ENCODE data around the gene MAST4. TPM values are rescaled to one million over a fixed set of nuclear protein-coding genes. Genes with fewer than 3 reads are reported as not detected.

MAST4 gene
- total RNA-seq, 1 donor from 2014 or later, result 17.2 TPM

- no peak for TF ChIP-seq CTCF (IDR thresholded peaks at IDR 0.05)
- H3K36me3 Mint-ChIP-seq (ENCODE audit: low read depth), result no peaks in the 10 kb centered on the region
- ATAC-seq (ENCODE audit: low read depth), result no peak
- peaks cover 3% of the 10 kb centered on the region for H3K27me3 Mint-ChIP-seq
- no peak for DNase-seq
- intact Hi-C loops (cut with micrococcal nuclease), result loop anchor here (5.0 kb wide), 1 partner anchor 171 kb away; no protein-coding TSS in a partner anchor
- no peak overlapping the region for H3K4me3 Mint-ChIP-seq
- ChIA-PET POLR2A (no interaction called here), CTCF (interaction anchor here (1.1 to 2.7 kb wide), 3 partner anchors 8 to 1267 kb away, joined by 4 to 11 read pairs (median 5); no protein-coding TSS in a partner anchor)
- H3K9me3 Mint-ChIP-seq, result no peaks in the 10 kb centered on the region
- peaks cover 3% of the 10 kb centered on the region for H3K4me1 Mint-ChIP-seq
- no peak overlapping the region for H3K27ac Mint-ChIP-seq
These were observed 389.8 kb downstream of the MAST4 start for GRCh38 chr5:66986009-66986408.

GRCh38 chr5:66986534-66986933 lies 390.3 kb downstream of the MAST4 start:
- H3K9me3 Mint-ChIP-seq, result no peaks in the 10 kb centered on the region
- H3K4me1 Mint-ChIP-seq, result peaks cover 3% of the 10 kb centered on the region
- peaks cover 3% of the 10 kb centered on the region for H3K27me3 Mint-ChIP-seq
- H3K27ac Mint-ChIP-seq, result no peak overlapping the region
- no peak overlapping the region for H3K4me3 Mint-ChIP-seq
- ATAC-seq (ENCODE audit: low read depth) (no peak), DNase-seq (no peak)
- intact Hi-C loops (cut with micrococcal nuclease), result loop anchor here (5.0 kb wide), 1 partner anchor 171 kb away; no protein-coding TSS in a partner anchor
- TF ChIP-seq CTCF (IDR thresholded peaks at IDR 0.05), result no peak
- ChIA-PET POLR2A (no interaction called here), CTCF (interaction anchor here (0.7 to 2.7 kb wide), 8 partner anchors 8 to 1267 kb away, joined by 3 to 11 read pairs (median 4); no protein-coding TSS in a partner anchor)
- H3K36me3 Mint-ChIP-seq (ENCODE audit: low read depth), result no peaks in the 10 kb centered on the region

- ATAC-seq (ENCODE audit: low read depth) (no peak), DNase-seq (no peak)
- Mint-ChIP-seq H3K27ac (no peak overlapping the region), H3K36me3 (ENCODE audit: low read depth) (no peaks in the 10 kb centered on the region), H3K27me3 (peaks cover 3% of the 10 kb centered on the region), H3K9me3 (no peaks in the 10 kb centered on the region), H3K4me1 (peaks cover 3% of the 10 kb centered on the region), H3K4me3 (no peak overlapping the region)
- CTCF ChIA-PET, result interaction anchor here (0.7 to 2.7 kb wide), 11 partner anchors 8 to 1268 kb away, joined by 3 to 11 read pairs (median 4); no protein-coding TSS in a partner anchor
- intact Hi-C loops (cut with micrococcal nuclease), result loop anchor here (5.0 kb wide), 1 partner anchor 170 kb away; no protein-coding TSS in a partner anchor
- TF ChIP-seq CTCF (IDR thresholded peaks at IDR 0.05), result no peak
- POLR2A ChIA-PET, result no interaction called here
These were observed 390.9 kb downstream of the MAST4 start for GRCh38 chr5:66987126-66987525.

- intact Hi-C loops (cut with micrococcal nuclease), result loop anchor here (5.0 kb wide), 1 partner anchor 170 kb away; no protein-coding TSS in a partner anchor
- Mint-ChIP-seq H3K36me3 (ENCODE audit: low read depth) (no peaks in the 10 kb centered on the region), H3K27me3 (peaks cover 2% of the 10 kb centered on the region), H3K4me1 (peaks cover 6% of the 10 kb centered on the region), H3K27ac (no peak overlapping the region), H3K9me3 (no peaks in the 10 kb centered on the region), H3K4me3 (no peak overlapping the region)
- CTCF ChIA-PET, result interaction anchor here (0.9 to 2.7 kb wide), 7 partner anchors 7 to 1268 kb away, joined by 3 to 11 read pairs (median 5); no protein-coding TSS in a partner anchor
- no peak for DNase-seq
- POLR2A ChIA-PET, result no interaction called here
- ATAC-seq (ENCODE audit: low read depth), result no peak
- no peak for TF ChIP-seq CTCF (IDR thresholded peaks at IDR 0.05)
These were observed 391.3 kb downstream of the MAST4 start for GRCh38 chr5:66987540-66987939.

GRCh38 chr5:66987949-66988838 lies 392.0 kb downstream of the MAST4 start:
- no peak for DNase-seq
- peak; percentile 57 for TF ChIP-seq CTCF (IDR thresholded peaks at IDR 0.05)
- Mint-ChIP-seq H3K9me3 (no peaks in the 10 kb centered on the region), H3K4me1 (peaks cover 6% of the 10 kb centered on the region), H3K4me3 (no peak overlapping the region), H3K36me3 (ENCODE audit: low read depth) (no peaks in the 10 kb centered on the region), H3K27ac (no peak overlapping the region), H3K27me3 (no peaks in the 10 kb centered on the region)
- ChIA-PET POLR2A (interaction anchor here (0.6 kb wide), 1 partner anchor 234 kb away, joined by 3 read pairs; no protein-coding TSS in a partner anchor), CTCF (interaction anchor here (0.7 to 2.7 kb wide), 10 partner anchors 10 to 1267 kb away, joined by 3 to 11 read pairs (median 3); no protein-coding TSS in a partner anchor)
- intact Hi-C loops (cut with micrococcal nuclease), result loop anchor here (1.0 to 5.0 kb wide), 4 partner anchors 16 to 221 kb away; no protein-coding TSS in a partner anchor
- peak; percentile 70 for ATAC-seq (ENCODE audit: low read depth)

All from activated B cell treated with CpG ODN at 0.5 μM for 24 hours (primary cell).